H1 (cell line): Measurements from ENCODE around the gene APC2. TPM values are rescaled to one million over a fixed set of nuclear protein-coding genes. Genes with fewer than 3 reads are reported as not detected.

Source experiments
- CBX8 ChIP-seq: fragments of 300-800, 300-1000 bp; sonication (generic); IDR thresholded peaks from 2 replicates; pipeline ENCODE4 v1.7.1; 2016; ENCODE audit warnings: low read depth, low read length, borderline replicate concordance
- CEBPB ChIP-seq: IDR thresholded peaks from 2 replicates; pipeline ENCODE4 v1.6.1; 2012; ENCODE audit warnings: low read depth, low read length
- CHD7 ChIP-seq: fragments of 300-600 bp; sonication (generic); IDR thresholded peaks from 2 replicates; pipeline ENCODE4 v1.7.1; 2012; ENCODE audit warnings: low read length, moderate library complexity, mild to moderate bottlenecking, inconsistent platforms; ENCODE audit not compliant: insufficient replicate concordance
- JUN ChIP-seq: IDR thresholded peaks from 2 replicates; pipeline ENCODE4 v1.6.1; 2011; ENCODE audit warnings: low read depth, mild to moderate bottlenecking, improper control_type of control experiment, low read length
- JUND ChIP-seq: IDR thresholded peaks from 2 replicates; pipeline ENCODE4 v1.6.1; 2011; ENCODE audit warnings: mild to moderate bottlenecking, improper control_type of control experiment, low read length
- SIN3A ChIP-seq, 2 experiments: IDR thresholded peaks in 1 of 2; conservative IDR thresholded peaks in 1 of 2; 2 replicates each; pipeline ENCODE4 v1.6.1; 2011 to 2012; ENCODE audit warnings: low read length in 2 of 2, improper control_type of control experiment in 1 of 2, low read depth in 1 of 2, mild to moderate bottlenecking in 1 of 2
- SIRT6 ChIP-seq: IDR thresholded peaks from one replicate; pipeline ENCODE4 v1.7.1; 2012; ENCODE audit warnings: low read length, inconsistent platforms
- SP2 ChIP-seq: IDR thresholded peaks from 2 replicates; pipeline ENCODE4 v1.6.1; 2012; ENCODE audit warnings: mild to moderate bottlenecking, low read length, inconsistent platforms
- TCF12 ChIP-seq: IDR thresholded peaks from 2 replicates; pipeline ENCODE4 v1.6.1; 2011; ENCODE audit warnings: low read depth, mild to moderate bottlenecking, low read length
- ZNF274 ChIP-seq: IDR thresholded peaks from 2 replicates; pipeline ENCODE4 v1.7.0; 2012; ENCODE audit warnings: low read length, borderline replicate concordance; ENCODE audit errors: extremely low read depth
- polyA plus RNA-seq, 7 experiments: library from polyadenylated mRNA; depleted of rRNA in 3 of 7; stranded (reverse) in 5 of 7; unstranded in 2 of 7; fragments of >200 nt in 5 of 7; fragments of 200-250 nt in 2 of 7; gene quantifications; 1 replicate in 5 of 7; 2 replicates in 1 of 7; 4 replicates in 1 of 7; pipeline versions ENCODE4 v1.2.1 to v1.2.3, GENCODE V29; 2011 to 2013; ENCODE audit warnings: missing spikeins in 2 of 7, mixed read lengths in 2 of 7
- total RNA-seq: library from RNA; stranded (reverse); fragmentation: NEBNext Ultra II Directional; extraction: Animal tissue kit (Norgen Biotek cat#: 25700); gene quantifications from 2 replicates; pipeline ENCODE4 v1.2.1, GENCODE V29; 2021
- TF ChIP-seq, protein P1 (sequence below): IDR thresholded peaks from 2 replicates; pipeline ENCODE4 v1.6.1; 2012; ENCODE audit warnings: low read length, inconsistent platforms

Gene APC2
- total and polyA plus RNA-seq, 2 of the 8 experiments (the other 6 are each of a cell fraction or from before 2014, with no cell fraction given): 1.3 to 4.1 TPM

DNA sequence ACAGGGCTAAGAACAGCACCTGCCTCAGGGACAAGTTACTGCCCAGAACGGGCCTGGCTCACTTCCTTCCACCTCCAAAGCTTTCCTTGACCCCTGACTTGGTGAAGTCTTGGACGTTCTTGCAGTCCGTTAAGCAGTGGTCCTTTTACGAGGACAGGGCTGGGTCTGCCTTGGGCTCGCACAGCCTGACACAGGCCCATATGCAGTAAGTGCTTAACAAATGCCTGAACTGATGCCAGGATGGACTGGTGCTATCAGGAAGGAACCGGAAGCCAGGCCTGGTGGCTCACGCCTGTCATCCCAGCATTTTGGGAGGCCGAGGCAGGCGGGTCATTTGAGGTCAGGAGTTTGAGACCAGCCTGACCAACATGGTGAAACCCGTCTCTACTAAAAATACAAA, 72.1 kb downstream of the APC2 start (continued):
- no peak for TF ChIP-seq CHD7
- TF ChIP-seq SIRT6: no peak
- TF ChIP-seq, protein P1, sequence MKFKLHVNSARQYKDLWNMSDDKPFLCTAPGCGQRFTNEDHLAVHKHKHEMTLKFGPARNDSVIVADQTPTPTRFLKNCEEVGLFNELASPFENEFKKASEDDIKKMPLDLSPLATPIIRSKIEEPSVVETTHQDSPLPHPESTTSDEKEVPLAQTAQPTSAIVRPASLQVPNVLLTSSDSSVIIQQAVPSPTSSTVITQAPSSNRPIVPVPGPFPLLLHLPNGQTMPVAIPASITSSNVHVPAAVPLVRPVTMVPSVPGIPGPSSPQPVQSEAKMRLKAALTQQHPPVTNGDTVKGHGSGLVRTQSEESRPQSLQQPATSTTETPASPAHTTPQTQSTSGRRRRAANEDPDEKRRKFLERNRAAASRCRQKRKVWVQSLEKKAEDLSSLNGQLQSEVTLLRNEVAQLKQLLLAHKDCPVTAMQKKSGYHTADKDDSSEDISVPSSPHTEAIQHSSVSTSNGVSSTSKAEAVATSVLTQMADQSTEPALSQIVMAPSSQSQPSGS: no peak
- no peak for TF ChIP-seq CBX8
- no peak for TF ChIP-seq JUN
- TF ChIP-seq CEBPB: no peak
- no peak for TF ChIP-seq JUND
- TF ChIP-seq TCF12: no peak
- TF ChIP-seq ZNF274: no peak
- no peak for TF ChIP-seq SP2
- TF ChIP-seq SIN3A (conservative IDR thresholded peaks at IDR 0.05 in 1 of 2, IDR thresholded peaks at IDR 0.05 in 1 of 2; ENCODE audit: low read depth in 1 of 2, low read length in 2 of 2): no peak
